HEK293 (cell line): ENCODE measurements around the gene CREB5.

Experiments used
- CTCF ChIA-PET: fragments of 350-600 bp; formaldehyde crosslinking; extraction: SDS; loops from one replicate; lab custom pipeline; 2021; ENCODE audit warnings: antibody characterized with exemption; lab: Yijun Ruan, JAX
- POLR2A ChIA-PET: fragments of 300-600 bp; formaldehyde crosslinking; extraction: SDS; loops from one replicate; lab custom pipeline; 2020; ENCODE audit warnings: antibody characterized with exemption, inconsistent platforms; lab: Yijun Ruan, JAX
- H3K27ac ChIP-seq: fragments of 200-500 bp; sonication (Bioruptor generic); 2 replicates; pipeline ENCODE4 v1.5.1; 2014; ENCODE audit warnings: low read depth, low read length, control low read depth, inconsistent platforms; ENCODE audit errors: extremely low read depth
- H3K36me3 ChIP-seq, 2 experiments: fragments of 200-500 bp in 1 of 2; sonication (Bioruptor generic) in 1 of 2; 1 replicate in 1 of 2; 2 replicates in 1 of 2; pipeline ENCODE4 v1.5.1; 2014 to 2017; ENCODE audit warnings: inconsistent platforms in 2 of 2, low read length in 2 of 2; ENCODE audit not compliant: control insufficient read depth in 2 of 2, insufficient read depth in 1 of 2
- H3K4me1 ChIP-seq: fragments of 200-500 bp; sonication (Bioruptor generic); 2 replicates; pipeline ENCODE4 v1.5.1; 2014; ENCODE audit warnings: mild to moderate bottlenecking, low read length, inconsistent platforms; ENCODE audit not compliant: control insufficient read depth, insufficient read depth
- H3K4me3 ChIP-seq: 2 replicates; pipeline ENCODE4 v1.5.1; 2011; ENCODE audit warnings: low read depth, mild to moderate bottlenecking, control low read depth, low read length, moderate library complexity
- H3K9me3 ChIP-seq: fragments of 200-500 bp; sonication (Bioruptor generic); 2 replicates; pipeline ENCODE4 v1.5.1; 2014; ENCODE audit warnings: low read depth, low read length, inconsistent platforms; ENCODE audit not compliant: control insufficient read depth, insufficient read depth
- BCL6B ChIP-seq: fragments of 450-650 bp; formaldehyde crosslinking; IDR thresholded peaks from 2 replicates; pipeline ENCODE4 v1.5.1; 2017; ENCODE audit warnings: missing biosample characterization, missing genetic modification characterization
- PBX3 ChIP-seq: sonication (generic); formaldehyde crosslinking; IDR thresholded peaks from 2 replicates; pipeline ENCODE4 v1.8.1; 2022; ENCODE audit warnings: mild to moderate bottlenecking, moderate library complexity, missing genetic modification reagents
- PRDM10 ChIP-seq: fragments of 450-650 bp; formaldehyde crosslinking; IDR thresholded peaks from 2 replicates; pipeline ENCODE4 v1.5.1; 2016; ENCODE audit warnings: missing biosample characterization, missing genetic modification characterization
- SALL2 ChIP-seq: fragments of 450-650 bp; formaldehyde crosslinking; IDR thresholded peaks from 2 replicates; pipeline ENCODE4 v1.5.0; 2017; ENCODE audit warnings: missing biosample characterization, mild to moderate bottlenecking, missing genetic modification characterization, borderline replicate concordance
- SP2 ChIP-seq: fragments of 450-650 bp; formaldehyde crosslinking; IDR thresholded peaks from 2 replicates; pipeline ENCODE4 v1.5.1; 2016; ENCODE audit warnings: missing biosample characterization, missing genetic modification characterization
- ZBTB17 ChIP-seq: fragments of 450-650 bp; formaldehyde crosslinking; IDR thresholded peaks from 2 replicates; pipeline ENCODE4 v1.5.1; 2016; ENCODE audit warnings: missing biosample characterization, missing genetic modification characterization
- ZBTB26 ChIP-seq: fragments of 450-650 bp; formaldehyde crosslinking; optimal IDR thresholded peaks from 2 replicates; pipeline ENCODE3; 2016; ENCODE audit warnings: missing biosample characterization, mild to moderate bottlenecking, missing genetic modification characterization
- ZFHX2 ChIP-seq: fragments of 450-650 bp; formaldehyde crosslinking; conservative IDR thresholded peaks from 2 replicates; pipeline ENCODE4 v1.5.1; 2016; ENCODE audit warnings: missing biosample characterization, missing genetic modification characterization
- ZIC2 ChIP-seq: fragments of 450-650 bp; formaldehyde crosslinking; IDR thresholded peaks from 2 replicates; pipeline ENCODE4 v1.5.1; 2016; ENCODE audit warnings: missing biosample characterization, missing genetic modification characterization
- ZNF146 ChIP-seq: fragments of 450-650 bp; formaldehyde crosslinking; IDR thresholded peaks from 2 replicates; pipeline ENCODE4 v1.5.1; 2016; ENCODE audit warnings: missing biosample characterization, missing genetic modification characterization
- ZNF2 ChIP-seq: fragments of 450-650 bp; formaldehyde crosslinking; IDR thresholded peaks from 2 replicates; pipeline ENCODE4 v1.5.1; 2016; ENCODE audit warnings: missing biosample characterization, missing genetic modification characterization
- ZNF221 ChIP-seq: fragments of 450-650 bp; formaldehyde crosslinking; IDR thresholded peaks from 2 replicates; pipeline ENCODE4 v1.5.1; 2017; ENCODE audit warnings: missing biosample characterization, missing genetic modification characterization, borderline replicate concordance
- ZNF248 ChIP-seq: fragments of 450-650 bp; formaldehyde crosslinking; IDR thresholded peaks from 2 replicates; pipeline ENCODE4 v1.5.1; 2017; ENCODE audit warnings: missing biosample characterization, missing genetic modification characterization
- ZNF521 ChIP-seq: fragments of 450-650 bp; formaldehyde crosslinking; IDR thresholded peaks from 2 replicates; pipeline ENCODE4 v1.5.1; 2017; ENCODE audit warnings: missing biosample characterization, mild to moderate bottlenecking, missing genetic modification characterization
- ZNF544 ChIP-seq: fragments of 450-650 bp; formaldehyde crosslinking; IDR thresholded peaks from 2 replicates; pipeline ENCODE4 v1.5.0; 2017; ENCODE audit warnings: missing biosample characterization, missing genetic modification characterization
- ZNF561 ChIP-seq: fragments of 450-650 bp; IDR thresholded peaks from 2 replicates; pipeline ENCODE4 v1.5.1; 2018; ENCODE audit warnings: missing biosample characterization, missing genetic modification characterization, borderline replicate concordance

The CREB5 gene

GRCh38 chr7:28774261-28774988 lies 362.1 kb downstream of the CREB5 start (continued):
- TF ChIP-seq BCL6B (tag by site-specific recombination) (no peak), ZFHX2 (tag by site-specific recombination) (peak; percentile 49; the same call in 1 of the 2 replicates), PRDM10 (tag by site-specific recombination) (peak; percentile 46; the same call in 1 of the 2 replicates), ZNF248 (tag by site-specific recombination) (no peak), ZBTB17 (no peak), SALL2 (tag by site-specific recombination) (no peak), ZNF221 (tag by site-specific recombination) (no peak), PBX3 (CRISPR knock-in tag) (no peak)

- CTCF ChIA-PET, result no interaction called here
- Histone ChIP-seq H3K27ac (no peak overlapping the region), H3K4me1 (peaks cover 3% of the 10 kb centered on the region; the same call in 1 of the 2 replicates), H3K4me3 (no peak overlapping the region)
- no peak for TF ChIP-seq SP2
- no peak for TF ChIP-seq ZNF521 (tag by site-specific recombination)
- no peak for TF ChIP-seq ZNF561
- peak; percentile 25; the same call in 1 of the 2 replicates for TF ChIP-seq ZNF146 (tag by site-specific recombination)
- TF ChIP-seq, all 188 proteins: peak for 1
- Histone ChIP-seq H3K9me3 (no peaks in the 10 kb centered on the region), H3K36me3 (no peaks in the 10 kb centered on the region)
- POLR2A ChIA-PET, result no interaction called here
These were observed 364.3 kb downstream of the CREB5 start for GRCh38 chr7:28776463-28777157.

GRCh38 chr7:28778786-28779185 lies 366.5 kb downstream of the CREB5 start:
- no peaks in the 10 kb centered on the region for H3K36me3 ChIP-seq
- H3K4me3 ChIP-seq, result no peak overlapping the region
- H3K4me1 ChIP-seq, result peaks cover 3% of the 10 kb centered on the region; the same call in 1 of the 2 replicates
- POLR2A ChIA-PET, result no interaction called here
- TF ChIP-seq ZNF544 (tag by site-specific recombination), result no peak
- no peak for TF ChIP-seq ZBTB26 (tag by site-specific recombination)
- no peak for TF ChIP-seq ZNF2 (tag by site-specific recombination)
- no peak for TF ChIP-seq ZIC2 (tag by site-specific recombination)
- TF ChIP-seq, all 188 proteins: peak for 0
- CTCF ChIA-PET, result no interaction called here
- H3K9me3 ChIP-seq, result no peaks in the 10 kb centered on the region
- H3K27ac ChIP-seq, result no peak overlapping the region
